T47D (cell line): ENCODE data around the gene MED27.
"Not testable (repeated sequence)": the region's sequence is repeated elsewhere in the genome, so short reads cannot be mapped to it uniquely, and the experiment has no call there.

Experiments
- DNase-seq, 2 experiments: peaks; one replicate each; pipeline versions ENCODE4 v3.0.0 to v3.0.0-alpha.2; 2011 to 2012; ENCODE audit warnings: low read depth in 1 of 2, low spot score in 1 of 2
- JUND ChIP-seq: IDR thresholded peaks from 2 replicates; pipeline ENCODE4 v1.6.1; 2012; ENCODE audit warnings: low read depth
- in situ Hi-C: cut with HindIII; loops from 2 replicates; pipeline ENCODE4 v1.10.0; 2016; ENCODE audit warnings: low sequenced_read_pairs, low pct_unique_long_range_greater_than_20kb

The MED27 gene

GRCh38 chr9:131925677-131926177, 153.9 kb downstream of the MED27 start:
- in situ Hi-C loops = no loop called here
- DNase-seq = no peak
- no peak for TF ChIP-seq JUND

- in situ Hi-C loops = no loop called here
- DNase-seq = no peak
- TF ChIP-seq JUND = no peak
These were observed 155.9 kb downstream of the MED27 start for GRCh38 chr9:131923766-131924165.

- DNase-seq = peak in 1 of 2 experiments; percentile 10
- in situ Hi-C loops = no loop called here
- TF ChIP-seq JUND = no peak
These were observed 156.5 kb downstream of the MED27 start for GRCh38 chr9:131923132-131923671.

- DNase-seq, in situ Hi-C loops: not testable (repeated sequence)
These were observed 158.0 kb downstream of the MED27 start for GRCh38 chr9:131921635-131922034.

GRCh38 chr9:131919216-131919615, 160.5 kb downstream of the MED27 start:
- in situ Hi-C loops = no loop called here
- no peak for TF ChIP-seq JUND
- DNase-seq = no peak

- DNase-seq = no peak
- in situ Hi-C loops = no loop called here
- TF ChIP-seq JUND = no peak
These were observed 161.2 kb downstream of the MED27 start for GRCh38 chr9:131918481-131918880.

GRCh38 chr9:131917009-131917408, 162.7 kb downstream of the MED27 start:
- in situ Hi-C loops = no loop called here
- DNase-seq = no peak
- TF ChIP-seq JUND = no peak

DNA sequence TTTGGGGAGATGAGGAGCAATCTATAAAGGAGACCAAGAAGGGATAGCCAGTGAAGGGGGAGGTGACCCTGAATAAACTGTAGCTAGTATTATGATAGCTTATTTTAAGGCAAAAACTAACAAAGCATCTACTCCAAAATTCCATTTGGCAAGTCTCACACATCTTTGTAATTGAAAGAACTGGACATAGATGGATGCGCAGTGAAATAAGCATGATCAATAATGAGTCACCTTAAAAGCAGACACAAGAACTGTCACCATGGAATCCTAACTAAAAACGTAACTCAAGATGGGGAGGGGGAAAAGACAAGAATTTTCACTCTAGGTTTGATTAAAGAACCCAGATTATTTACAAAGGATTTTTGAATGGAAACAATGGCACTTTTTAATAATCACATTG, 164.5 kb downstream of the MED27 start:
- no peak for TF ChIP-seq JUND
- in situ Hi-C loops = no loop called here
- no peak for DNase-seq

DNA sequence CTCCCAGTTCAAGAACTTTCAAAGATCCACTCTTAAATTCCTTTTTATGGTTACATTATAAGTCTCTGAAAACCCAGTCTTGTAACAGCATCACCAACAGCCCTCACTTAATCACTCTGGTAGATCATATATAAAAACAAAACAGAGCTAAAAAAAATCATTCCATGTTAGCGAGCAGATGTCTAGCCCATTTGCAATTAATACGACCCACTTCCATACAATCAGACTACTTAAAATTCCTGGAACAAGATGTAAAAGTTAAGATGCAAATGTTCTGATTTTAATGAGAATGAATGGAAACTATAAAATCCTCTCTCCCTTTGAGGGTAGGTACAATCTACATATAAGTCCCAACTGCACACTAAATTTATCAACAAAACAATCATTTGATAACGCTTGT, 167.0 kb downstream of the MED27 start:
- in situ Hi-C loops = no loop called here
- no peak for DNase-seq
- no peak for TF ChIP-seq JUND

DNA sequence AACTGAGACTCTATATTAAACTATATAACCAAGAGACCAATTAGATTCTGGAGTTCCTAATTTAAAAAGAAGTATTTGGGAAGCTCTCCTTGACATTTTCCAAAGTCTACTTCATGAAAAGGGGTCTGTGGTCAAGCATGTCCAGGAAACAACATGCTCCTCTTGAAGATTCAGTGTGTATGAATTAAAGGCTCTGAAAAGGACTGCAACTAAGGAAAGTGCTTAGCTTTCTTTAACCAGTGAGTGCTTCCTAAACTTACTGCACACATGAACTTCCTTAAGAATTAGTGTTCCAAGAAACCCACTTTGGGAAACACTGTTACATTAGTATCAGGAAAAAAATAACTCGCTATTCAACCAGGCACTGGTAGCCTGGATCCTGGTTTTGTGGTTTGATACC, 167.6 kb downstream of the MED27 start:
- DNase-seq = no peak
- in situ Hi-C loops = no loop called here
- TF ChIP-seq JUND = no peak

- in situ Hi-C loops = no loop called here
- no peak for DNase-seq
These were observed 169.1 kb downstream of the MED27 start for GRCh38 chr9:131910572-131910971.

GRCh38 chr9:131905144-131905543, 174.5 kb downstream of the MED27 start:
- in situ Hi-C loops = no loop called here
- no peak for TF ChIP-seq JUND
- no peak for DNase-seq

More at GRCh38 chr9:131910572-131910971, 169.1 kb downstream of the MED27 start:
- TF ChIP-seq JUND = no peak

GRCh38 chr9:131899296-131900228, 180.1 kb downstream of the MED27 start:
- no peak for TF ChIP-seq JUND
- DNase-seq = no peak
- in situ Hi-C loops = no loop called here
